Measurements from ENCODE around the gene SNX25. TPM values are rescaled to one million over a fixed set of nuclear protein-coding genes. Genes with fewer than 3 reads are reported as not detected.

SNX25 gene
- total RNA-seq, 4 donors from 2014 or later: 13.3 to 39.3 (median 15.3) TPM

GRCh38 chr4:185379326-185380295 is 170.2 kb downstream of the SNX25 start:
- Histone ChIP-seq H3K4me1 (peaks cover 11% of the 10 kb centered on the region), H3K9me3 (no peaks in the 10 kb centered on the region), H3K27ac (peak overlapping the region; percentile 49), H3K27me3 (no peaks in the 10 kb centered on the region), H3K4me3 (no peak overlapping the region), H3K36me3 (no peaks in the 10 kb centered on the region)
- WGBS: 87% methylated on average over 13 of the region's 13 CpGs
- TF ChIP-seq POLR2AphosphoS5 (IDR thresholded peaks at IDR 0.05) (no peak), POLR2A (IDR thresholded peaks at IDR 0.05) (no peak), EP300 (IDR thresholded peaks at IDR 0.05) (no peak), CTCF (IDR thresholded peaks at IDR 0.05) (no peak)
- no peak for DNase-seq (ENCODE audit: low spot score in 2 of 2)

GRCh38 chr4:185380320-185380719 is 170.9 kb downstream of the SNX25 start:
- peak overlapping the region; percentile 49 for H3K27ac ChIP-seq
- no peak for DNase-seq (ENCODE audit: low spot score in 2 of 2)
- 81% methylated on average over 1 of the region's 1 CpG for WGBS
- H3K4me3 ChIP-seq: no peak overlapping the region
- no peaks in the 10 kb centered on the region for H3K9me3 ChIP-seq
- no peaks in the 10 kb centered on the region for H3K27me3 ChIP-seq
- TF ChIP-seq POLR2AphosphoS5 (IDR thresholded peaks at IDR 0.05): no peak
- no peak for TF ChIP-seq POLR2A (IDR thresholded peaks at IDR 0.05)
- no peak for TF ChIP-seq EP300 (IDR thresholded peaks at IDR 0.05)
- no peak for TF ChIP-seq CTCF (IDR thresholded peaks at IDR 0.05)
- H3K36me3 ChIP-seq: no peaks in the 10 kb centered on the region
- H3K4me1 ChIP-seq: peaks cover 16% of the 10 kb centered on the region

- H3K36me3 ChIP-seq: no peaks in the 10 kb centered on the region
- DNase-seq (ENCODE audit: low spot score in 2 of 2): no peak
- H3K4me3 ChIP-seq: no peak overlapping the region
- no peak for TF ChIP-seq EP300 (IDR thresholded peaks at IDR 0.05)
- TF ChIP-seq POLR2A (IDR thresholded peaks at IDR 0.05): no peak
- TF ChIP-seq CTCF (IDR thresholded peaks at IDR 0.05): no peak
- no peak for TF ChIP-seq POLR2AphosphoS5 (IDR thresholded peaks at IDR 0.05)
- no peaks in the 10 kb centered on the region for H3K27me3 ChIP-seq
- H3K9me3 ChIP-seq: no peaks in the 10 kb centered on the region
- peaks cover 16% of the 10 kb centered on the region for H3K4me1 ChIP-seq
- WGBS: 36% methylated on average over 4 of the region's 4 CpGs
- no peak overlapping the region for H3K27ac ChIP-seq
These were observed 172.1 kb downstream of the SNX25 start for GRCh38 chr4:185381288-185382196.

GRCh38 chr4:185382754-185383153 is 173.4 kb downstream of the SNX25 start:
- no peaks in the 10 kb centered on the region for H3K36me3 ChIP-seq
- no peak for DNase-seq (ENCODE audit: low spot score in 2 of 2)
- H3K27me3 ChIP-seq: no peaks in the 10 kb centered on the region
- H3K9me3 ChIP-seq: no peaks in the 10 kb centered on the region
- TF ChIP-seq EP300 (IDR thresholded peaks at IDR 0.05) (no peak), POLR2A (IDR thresholded peaks at IDR 0.05) (no peak), POLR2AphosphoS5 (IDR thresholded peaks at IDR 0.05) (no peak), CTCF (IDR thresholded peaks at IDR 0.05) (no peak)
- peaks cover 16% of the 10 kb centered on the region for H3K4me1 ChIP-seq
- H3K27ac ChIP-seq: no peak overlapping the region
- no peak overlapping the region for H3K4me3 ChIP-seq
